Duodenal mucosa (tissue), 2 donors: ENCODE data around the gene PAX5.

Experiments
- H3K27ac ChIP-seq: one replicate; pipeline ENCODE4 v1.7.0; 2013; ENCODE audit warnings: low read depth, low read length
- H3K27me3 ChIP-seq, 2 donors: one replicate each; pipeline ENCODE4 v1.7.0; 2013; ENCODE audit warnings: low read length in 2 of 2, control low read depth in 1 of 2; ENCODE audit not compliant: insufficient read depth in 2 of 2, control insufficient read depth in 1 of 2
- H3K36me3 ChIP-seq, 2 donors: one replicate each; pipeline ENCODE4 v1.7.0; 2013; ENCODE audit warnings: low read length in 2 of 2, control low read depth in 1 of 2; ENCODE audit not compliant: insufficient read depth in 2 of 2, control insufficient read depth in 1 of 2
- H3K4me1 ChIP-seq, 2 donors: one replicate each; pipeline ENCODE4 v1.7.0; 2013; ENCODE audit warnings: low read length in 2 of 2, control low read depth in 1 of 2; ENCODE audit not compliant: insufficient read depth in 2 of 2, control insufficient read depth in 1 of 2
- H3K4me3 ChIP-seq, 2 donors: one replicate each; pipeline ENCODE4 v1.7.0; 2013; ENCODE audit warnings: low read length in 2 of 2, low read depth in 1 of 2
- H3K9ac ChIP-seq, 2 donors: one replicate each; pipeline ENCODE4 v1.7.0; 2013; ENCODE audit warnings: low read length in 2 of 2, low read depth in 1 of 2
- H3K9me3 ChIP-seq, 2 donors: one replicate each; pipeline ENCODE4 v1.7.0; 2013; ENCODE audit warnings: low read length in 2 of 2, control low read depth in 1 of 2; ENCODE audit not compliant: control insufficient read depth in 1 of 2

Gene PAX5

GRCh38 chr9:36941441-36941840 is 92.6 kb downstream of the PAX5 start:
- peaks cover 0 to 5% of the 10 kb centered on the region in 2 donors for H3K27me3 ChIP-seq
- no peaks in the 10 kb centered on the region for H3K36me3 ChIP-seq
- H3K27ac ChIP-seq, result no peak overlapping the region
- H3K4me3 ChIP-seq, result no peak overlapping the region
- H3K9ac ChIP-seq, result no peak overlapping the region
- no peaks in the 10 kb centered on the region for H3K4me1 ChIP-seq
- no peaks in the 10 kb centered on the region for H3K9me3 ChIP-seq

GRCh38 chr9:36940881-36941280 is 93.2 kb downstream of the PAX5 start:
- Histone ChIP-seq H3K4me1 (no peaks in the 10 kb centered on the region), H3K9ac (no peak overlapping the region), H3K9me3 (no peaks in the 10 kb centered on the region), H3K4me3 (no peak overlapping the region), H3K36me3 (no peaks in the 10 kb centered on the region), H3K27me3 (peaks cover 0 to 5% of the 10 kb centered on the region in 2 donors), H3K27ac (no peak overlapping the region)

GRCh38 chr9:36940500-36940853 is 93.6 kb downstream of the PAX5 start:
- H3K27ac ChIP-seq, result no peak overlapping the region
- no peak overlapping the region for H3K9ac ChIP-seq
- peaks cover 0 to 5% of the 10 kb centered on the region in 2 donors for H3K27me3 ChIP-seq
- no peaks in the 10 kb centered on the region for H3K9me3 ChIP-seq
- H3K4me3 ChIP-seq, result no peak overlapping the region
- H3K36me3 ChIP-seq, result no peaks in the 10 kb centered on the region
- no peaks in the 10 kb centered on the region for H3K4me1 ChIP-seq

- Histone ChIP-seq H3K27ac (no peak overlapping the region), H3K27me3 (peaks cover 0 to 5% of the 10 kb centered on the region in 2 donors), H3K9me3 (no peaks in the 10 kb centered on the region), H3K9ac (no peak overlapping the region), H3K4me1 (no peaks in the 10 kb centered on the region), H3K36me3 (no peaks in the 10 kb centered on the region), H3K4me3 (no peak overlapping the region)
These were observed 94.2 kb downstream of the PAX5 start for GRCh38 chr9:36939655-36940499.

- Histone ChIP-seq H3K9ac (no peak overlapping the region), H3K36me3 (no peaks in the 10 kb centered on the region), H3K27me3 (peaks cover 0 to 5% of the 10 kb centered on the region in 2 donors), H3K9me3 (no peaks in the 10 kb centered on the region), H3K4me1 (no peaks in the 10 kb centered on the region), H3K27ac (no peak overlapping the region), H3K4me3 (no peak overlapping the region)
These were observed 94.9 kb downstream of the PAX5 start for GRCh38 chr9:36939214-36939613.

- Histone ChIP-seq H3K9me3 (no peaks in the 10 kb centered on the region), H3K27me3 (peaks cover 0 to 5% of the 10 kb centered on the region in 2 donors), H3K27ac (no peak overlapping the region), H3K4me1 (no peaks in the 10 kb centered on the region), H3K4me3 (no peak overlapping the region), H3K9ac (no peak overlapping the region), H3K36me3 (no peaks in the 10 kb centered on the region)
These were observed 95.5 kb downstream of the PAX5 start for GRCh38 chr9:36938617-36939016.

GRCh38 chr9:36937951-36938350 is 96.1 kb downstream of the PAX5 start:
- Histone ChIP-seq H3K27me3 (peaks cover 0 to 5% of the 10 kb centered on the region in 2 donors), H3K9ac (no peak overlapping the region), H3K4me1 (no peaks in the 10 kb centered on the region), H3K27ac (no peak overlapping the region), H3K36me3 (no peaks in the 10 kb centered on the region), H3K9me3 (no peaks in the 10 kb centered on the region), H3K4me3 (no peak overlapping the region)

GRCh38 chr9:36937346-36937745 is 96.7 kb downstream of the PAX5 start:
- H3K36me3 ChIP-seq, result no peaks in the 10 kb centered on the region
- peaks cover 0 to 5% of the 10 kb centered on the region in 2 donors for H3K27me3 ChIP-seq
- H3K9ac ChIP-seq, result no peak overlapping the region
- peaks cover 0 to 1% of the 10 kb centered on the region in 2 donors for H3K9me3 ChIP-seq
- no peaks in the 10 kb centered on the region for H3K4me1 ChIP-seq
- H3K4me3 ChIP-seq, result no peak overlapping the region
- H3K27ac ChIP-seq, result no peak overlapping the region

- Histone ChIP-seq H3K9ac (no peak overlapping the region), H3K27me3 (peaks cover 0 to 5% of the 10 kb centered on the region in 2 donors), H3K36me3 (no peaks in the 10 kb centered on the region), H3K9me3 (peaks cover 0 to 3% of the 10 kb centered on the region in 2 donors), H3K27ac (no peak overlapping the region), H3K4me3 (no peak overlapping the region), H3K4me1 (no peaks in the 10 kb centered on the region)
These were observed 97.6 kb downstream of the PAX5 start for GRCh38 chr9:36936498-36936831.

GRCh38 chr9:36935768-36936497 is 98.1 kb downstream of the PAX5 start:
- Histone ChIP-seq H3K4me1 (no peaks in the 10 kb centered on the region), H3K36me3 (no peaks in the 10 kb centered on the region), H3K9me3 (peaks cover 0 to 3% of the 10 kb centered on the region in 2 donors), H3K4me3 (no peak overlapping the region), H3K9ac (no peak overlapping the region), H3K27me3 (peaks cover 0 to 5% of the 10 kb centered on the region in 2 donors), H3K27ac (no peak overlapping the region)
